Glomerular visceral epithelial cell (primary cell): ENCODE data around the gene ITGA2B.
"Not testable (repeated sequence)": the region's sequence is repeated elsewhere in the genome, so short reads cannot be mapped to it uniquely, and the experiment has no call there.

Experiments
- DNase-seq: peaks from one replicate; pipeline ENCODE4 v3.0.0-alpha.2; 2016; ENCODE audit errors: extremely low spot score

ITGA2B gene

DNA sequence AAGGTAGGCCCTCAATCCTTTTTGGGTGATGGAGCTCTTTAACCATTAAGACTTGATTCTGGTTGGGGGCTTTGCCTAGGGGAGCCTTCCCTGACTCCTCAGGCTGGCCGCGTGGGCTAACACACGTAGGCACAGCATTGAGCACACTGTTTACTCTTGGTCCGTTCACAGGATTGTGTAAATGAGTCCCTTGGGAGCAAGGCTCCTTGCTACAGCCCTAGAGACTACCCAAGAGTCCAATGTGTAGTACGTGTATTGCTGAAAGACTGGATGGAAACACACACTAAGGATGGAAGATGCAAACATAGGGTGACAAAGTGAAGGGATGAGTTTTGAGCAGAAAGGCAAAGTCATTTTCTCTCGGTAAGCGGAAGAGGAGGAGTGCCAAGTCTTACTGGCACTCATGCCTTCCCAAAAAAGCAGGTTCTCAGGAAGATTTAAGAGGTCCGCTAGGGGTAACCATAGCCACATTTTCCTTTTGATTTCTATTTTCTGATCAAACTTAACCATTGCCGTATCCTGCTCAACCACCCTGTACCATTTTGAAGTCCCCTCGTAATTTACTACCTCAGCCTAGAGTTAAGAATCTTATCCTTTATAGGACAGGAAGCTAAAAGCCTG lies 911 bp upstream of the ITGA2B start:
- DNase-seq, result no peak

GRCh38 chr17:44389723-44390202 lies 314 bp upstream of the ITGA2B start:
- no peak for DNase-seq

DNA sequence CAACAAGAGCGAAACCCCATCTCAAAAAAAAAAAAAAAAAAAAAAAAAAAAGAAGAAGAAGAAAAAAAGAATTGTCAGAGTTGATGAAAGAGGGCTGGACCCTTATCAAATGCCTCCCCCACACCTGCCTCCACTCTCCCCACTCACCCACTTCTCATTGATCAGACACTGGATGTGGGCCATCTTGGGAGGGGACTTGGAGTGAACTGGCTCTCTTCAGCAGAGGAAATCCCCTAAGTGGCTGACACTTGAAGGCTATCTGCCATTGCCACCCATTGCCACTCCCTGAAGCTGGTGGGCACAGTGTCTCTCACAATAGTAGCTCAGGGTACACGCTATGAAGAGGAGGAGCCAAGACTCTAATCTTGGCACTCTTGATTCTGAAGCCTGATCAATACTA lies 1.6 kb downstream of the ITGA2B start:
- DNase-seq, result no peak

- DNase-seq, result no peak
Observed at GRCh38 chr17:44386182-44386525, 3.3 kb downstream of the ITGA2B start.

DNA sequence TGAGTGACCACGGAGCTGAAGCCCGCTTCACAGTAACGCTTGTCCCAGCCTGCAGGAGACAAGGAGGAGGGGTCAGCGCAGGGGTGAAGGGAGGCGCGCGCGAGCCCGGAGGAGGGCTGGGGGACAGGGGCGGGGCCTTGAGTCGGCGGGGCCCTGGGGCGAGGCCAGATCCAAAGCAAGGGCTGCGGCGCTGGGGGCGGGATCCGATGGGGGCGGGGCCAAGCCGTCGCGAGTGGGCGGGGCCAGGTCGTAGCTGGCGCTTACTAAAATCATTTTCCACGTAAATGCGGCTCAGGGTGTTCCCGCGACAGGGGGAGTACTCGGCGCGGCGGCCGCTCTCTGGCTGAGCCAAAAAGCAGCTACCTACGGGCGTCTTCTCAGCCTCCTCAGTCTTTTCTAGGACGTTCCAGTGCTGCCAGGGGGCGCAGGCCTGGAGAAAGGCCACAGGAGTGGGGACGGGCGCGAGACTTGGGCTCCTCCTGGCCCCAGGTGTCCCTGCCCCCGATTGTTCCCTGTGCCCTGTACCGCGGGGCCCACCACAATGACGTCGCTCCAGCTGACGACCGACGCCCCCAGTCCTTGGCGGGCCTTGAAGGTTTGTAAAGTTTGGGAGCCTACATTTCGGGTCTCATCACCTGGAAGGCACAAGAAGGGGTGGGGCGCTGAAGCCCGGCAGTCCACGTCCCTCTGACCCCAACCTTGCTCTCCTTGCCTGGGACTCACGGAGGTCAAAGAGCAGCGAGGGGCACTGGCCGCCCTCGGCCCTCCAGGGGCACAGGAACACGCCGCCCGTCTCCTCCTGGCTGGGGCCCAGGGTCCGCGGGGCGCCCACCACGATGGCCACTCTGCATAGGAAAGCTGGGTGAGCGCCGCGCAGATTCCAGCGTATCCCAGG lies 3.9 kb downstream of the ITGA2B start:
- DNase-seq, result peak; percentile 86

DNA sequence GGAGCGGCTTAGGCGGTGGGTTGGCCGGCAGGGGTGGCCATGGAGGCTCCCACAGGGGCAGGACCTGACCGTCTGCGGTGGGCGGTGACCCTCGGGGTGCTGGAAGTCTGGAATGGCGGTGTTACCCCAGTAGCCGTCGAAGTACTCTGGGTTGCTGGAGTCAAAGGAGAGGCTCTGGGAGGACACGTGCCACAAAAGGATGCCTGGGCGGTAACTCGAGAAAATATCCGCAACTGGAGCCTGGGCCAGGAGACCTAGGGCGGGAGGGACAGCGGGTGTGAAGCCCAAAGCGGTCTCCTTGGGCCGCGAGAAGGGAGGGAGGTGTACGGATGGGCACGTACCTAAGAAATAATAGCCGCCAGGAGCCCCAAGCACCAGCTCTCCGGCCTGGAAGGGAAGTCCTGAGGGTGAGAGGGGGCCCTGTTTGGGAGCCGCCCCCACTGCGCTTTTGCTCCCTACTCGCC lies 4.6 kb downstream of the ITGA2B start:
- DNase-seq, result no peak

DNA sequence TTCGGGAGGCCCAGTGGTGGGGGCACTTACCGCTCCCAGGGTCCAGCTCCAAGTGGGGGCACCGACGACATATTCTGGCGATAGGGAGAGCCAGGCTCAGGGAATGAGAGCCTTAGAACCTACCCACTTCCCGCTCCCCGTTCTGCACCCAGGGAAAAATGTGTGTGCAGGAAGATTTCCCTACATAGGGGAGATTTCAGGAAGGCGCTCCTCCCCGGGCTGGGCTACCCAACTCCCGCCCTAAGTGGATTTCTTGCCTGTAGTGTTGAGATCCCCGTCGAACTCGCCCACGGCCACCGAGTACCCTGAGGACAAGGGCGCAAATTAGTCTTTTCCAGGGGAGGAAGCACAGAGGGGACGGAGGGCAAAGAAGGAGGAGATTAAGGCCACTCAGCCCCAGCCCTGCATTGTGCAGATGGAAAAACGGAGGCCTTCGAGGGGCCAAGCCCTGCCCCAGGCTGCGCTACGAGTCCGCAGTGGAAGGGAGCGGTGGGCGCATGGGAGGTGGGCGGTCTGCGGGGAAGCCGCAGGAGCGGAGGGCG lies 5.1 kb downstream of the ITGA2B start:
- no peak for DNase-seq

- no peak for DNase-seq
Observed at GRCh38 chr17:44383861-44384260, 5.6 kb downstream of the ITGA2B start.

GRCh38 chr17:44383363-44383762 lies 6.1 kb downstream of the ITGA2B start:
- no peak for DNase-seq

- no peak for DNase-seq
Observed at GRCh38 chr17:44382917-44383316, 6.5 kb downstream of the ITGA2B start.

- DNase-seq, result no peak
Observed at GRCh38 chr17:44381810-44382305, 7.6 kb downstream of the ITGA2B start.

- DNase-seq, result no peak
Observed at GRCh38 chr17:44380767-44381166, 8.7 kb downstream of the ITGA2B start.

DNA sequence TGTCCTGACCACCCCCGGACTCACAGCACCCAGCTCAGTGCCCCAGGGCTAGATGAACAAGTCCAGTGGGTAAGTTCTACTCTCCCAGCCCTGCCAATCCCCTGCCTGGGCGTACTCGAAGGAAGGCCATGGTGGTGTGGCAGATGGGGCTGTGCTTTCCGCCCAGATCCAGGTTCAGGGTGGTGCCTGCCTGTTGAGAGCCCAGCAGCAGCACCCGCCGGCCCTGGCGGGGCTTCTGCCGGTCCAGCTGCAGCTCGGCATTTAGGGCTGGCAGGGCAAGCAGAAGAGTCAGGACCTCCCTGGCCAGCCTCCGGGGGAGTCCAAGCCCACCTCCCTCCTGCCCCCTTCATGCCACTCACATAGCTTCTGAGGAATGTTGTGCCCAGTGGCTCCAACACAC lies 9.6 kb downstream of the ITGA2B start:
- DNase-seq, result no peak

GRCh38 chr17:44378171-44378705 lies 11.2 kb downstream of the ITGA2B start:
- no peak for DNase-seq

DNA sequence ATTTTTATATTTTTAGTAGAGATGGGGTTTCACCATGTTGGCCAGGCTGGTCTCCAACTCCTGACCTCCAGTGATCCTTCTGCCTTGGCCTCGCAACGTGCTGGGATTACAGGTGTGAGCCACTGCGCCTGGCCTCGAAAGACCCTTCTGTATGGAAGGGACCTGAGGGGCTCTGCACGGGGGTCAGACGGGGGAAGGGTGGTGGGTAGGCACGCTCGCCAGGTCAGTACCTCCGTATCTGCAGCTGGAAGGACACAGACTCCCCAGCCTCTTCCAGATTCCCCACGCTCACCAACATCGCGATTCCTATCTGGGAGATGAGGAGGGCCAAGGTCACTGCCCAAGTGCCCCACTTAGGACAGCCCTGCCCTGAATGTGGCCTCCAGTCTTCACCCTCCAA lies 12.7 kb downstream of the ITGA2B start:
- DNase-seq, result no peak

- no peak for DNase-seq
Observed at GRCh38 chr17:44376124-44376523, 13.3 kb downstream of the ITGA2B start.

DNA sequence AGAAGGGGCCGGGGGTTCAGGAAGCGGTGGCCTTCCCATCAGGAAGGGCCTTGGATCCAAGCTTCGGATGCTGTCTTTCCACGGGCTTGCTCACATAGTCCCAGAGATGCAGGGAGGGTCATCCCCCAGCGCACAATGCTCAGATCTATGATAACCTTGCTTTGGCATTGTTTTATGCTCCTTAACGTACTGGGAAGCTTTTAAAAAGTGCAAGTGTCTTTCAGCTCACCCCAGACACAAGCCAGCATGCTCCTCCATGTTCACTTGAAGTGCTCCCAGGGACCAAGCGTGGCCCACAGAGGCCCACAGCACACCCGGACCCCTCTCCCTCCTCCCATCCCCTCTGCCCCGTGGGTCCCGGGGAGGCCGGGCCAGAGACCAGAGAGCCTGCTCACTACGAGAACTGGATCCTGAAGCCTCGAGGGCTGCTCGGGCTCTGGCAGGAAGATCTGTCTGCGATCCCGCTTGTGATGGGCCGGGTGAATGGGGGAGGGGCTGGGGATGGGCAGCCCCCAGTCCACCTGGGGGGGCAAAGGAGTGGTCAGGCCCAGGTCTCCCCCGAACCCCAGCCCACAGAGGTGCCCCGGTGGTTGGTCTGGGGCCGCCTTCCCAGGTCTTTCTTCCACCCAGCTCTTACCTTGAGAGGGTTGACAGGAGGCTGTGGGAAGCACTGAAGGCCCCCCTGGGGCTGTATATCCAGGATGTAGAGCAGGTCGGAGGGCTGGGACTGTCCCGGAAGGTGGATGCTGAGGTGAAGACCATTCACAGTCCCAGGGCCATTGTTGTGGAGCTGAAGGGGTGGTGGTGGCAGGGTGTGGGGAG lies 14.0 kb downstream of the ITGA2B start:
- DNase-seq, result no peak

- DNase-seq, result peak; percentile 29
Observed at GRCh38 chr17:44374306-44375195, 14.9 kb downstream of the ITGA2B start.

GRCh38 chr17:44372036-44372435 lies 17.4 kb downstream of the ITGA2B start:
- DNase-seq, result no peak

DNA sequence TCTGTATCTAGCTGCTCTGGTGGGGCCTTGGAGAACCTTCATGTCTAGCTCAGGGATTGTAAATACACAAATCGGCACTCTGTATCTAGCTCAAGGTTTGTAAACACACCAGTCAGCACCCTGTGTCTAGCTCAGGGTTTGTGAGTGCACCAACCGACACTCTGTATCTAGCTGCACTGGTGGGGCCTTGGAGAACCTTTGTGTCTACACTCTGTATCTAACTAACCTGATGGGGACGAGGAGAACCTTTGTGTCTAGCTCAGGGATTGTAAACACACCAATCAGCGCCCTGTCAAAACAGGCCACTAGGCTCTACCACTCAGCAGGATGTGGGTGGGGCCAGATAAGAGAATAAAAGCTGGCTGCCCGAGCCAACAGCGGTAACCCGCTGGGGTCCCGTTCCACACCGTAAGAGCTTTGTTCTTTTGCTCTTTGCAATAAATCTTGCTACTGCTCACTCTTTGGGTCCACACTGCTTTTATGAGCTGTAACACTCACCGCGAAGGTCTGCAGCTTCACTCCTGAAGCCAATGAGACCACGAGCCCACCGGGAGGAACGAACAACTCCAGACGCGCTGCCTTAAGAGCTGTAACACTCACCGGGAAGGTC lies 19.9 kb downstream of the ITGA2B start:
- DNase-seq, result not testable (repeated sequence)
